ENCODE results near the gene SLC24A3.

- no peak for TF ChIP-seq POLR2A (IDR thresholded peaks at IDR 0.05)
- TF ChIP-seq CTCF (IDR thresholded peaks at IDR 0.05), result no peak
Observed at GRCh38 chr20:19554666-19555065, 342.2 kb downstream of the SLC24A3 start.

Data from heart left ventricle (tissue), 13 donors.